HepG2 (cell line): ENCODE results near the gene SOCS1. TPM values are rescaled to one million over a fixed set of nuclear protein-coding genes. Genes with fewer than 3 reads are reported as not detected.

ENCODE experiments used
- ATAC-seq: fragments of 200-7000 bp; cut with Tn5 transposase; 3 replicates; pipeline ENCODE4 v1.9.1; 2020; ENCODE audit warnings: mild to moderate bottlenecking, moderate library complexity
- BruUV-seq: library from RNA; stranded (reverse); fragments of 400-500 nt; replicated peaks from 2 replicates; lab custom pipeline; 2021; lab: Mats Ljungman, UMichigan
- CTCF ChIA-PET: fragments of 300-600 bp; formaldehyde crosslinking; extraction: SDS; loops from one replicate; lab custom pipeline; 2021; ENCODE audit warnings: low total read pairs, inconsistent platforms, low intra/inter-chr PET ratio; lab: Yijun Ruan, JAX
- POLR2A ChIA-PET: fragments of 350-600 bp; sonication (Branson Sonifier 250); formaldehyde crosslinking; loops from one replicate; lab custom pipeline; 2020; ENCODE audit warnings: antibody characterized with exemption, inconsistent platforms; lab: Yijun Ruan, JAX
- DNase-seq: peaks from one replicate; pipeline ENCODE4 v3.0.0-alpha.2; 2015; ENCODE audit warnings: low spot score
- FAIRE-seq: peaks from 3 replicates; lab custom pipeline; 2011; peaks lifted over from hg19 to GRCh38; lab: Jason Lieb, UNC
- H2AFZ ChIP-seq: one replicate; pipeline ENCODE4 v1.6.1; 2011; ENCODE audit warnings: low read length, inconsistent platforms
- H3K27ac ChIP-seq: fragments of 300-600 bp; 3 replicates; pipeline ENCODE4 v1.8.0; 2011; ENCODE audit warnings: mixed run types, mild to moderate bottlenecking, mixed read lengths, low read length, inconsistent platforms; ENCODE audit not compliant: insufficient read depth; ENCODE audit errors: extremely low read length
- H3K27me3 ChIP-seq, 2 experiments: fragments of 200-600 bp in 1 of 2; 2 replicates in 1 of 2; 3 replicates in 1 of 2; pipeline versions ENCODE4 v1.6.0 to v1.8.0; 2011; ENCODE audit warnings: low read length in 2 of 2, mild to moderate bottlenecking in 2 of 2, moderate library complexity in 2 of 2, inconsistent platforms in 1 of 2; ENCODE audit not compliant: insufficient read depth in 2 of 2, control insufficient read depth in 1 of 2
- H3K36me3 ChIP-seq, 2 experiments: fragments of 200-600 bp in 1 of 2; replicated peaks in 1 of 2; 2 replicates in 1 of 2; 3 replicates in 1 of 2; pipeline versions ENCODE4 v1.5.1 to v1.8.0; 2011; ENCODE audit warnings: low read length in 2 of 2, inconsistent platforms in 1 of 2; ENCODE audit not compliant: insufficient read depth in 2 of 2, control insufficient read depth in 1 of 2
- H3K4me1 ChIP-seq: 2 replicates; pipeline ENCODE4 v1.5.1; 2012; ENCODE audit warnings: low read length, inconsistent platforms; ENCODE audit not compliant: insufficient read depth
- H3K4me2 ChIP-seq: 2 replicates; pipeline ENCODE4 v1.6.0; 2011; ENCODE audit warnings: low read depth, low read length, inconsistent platforms
- H3K4me3 ChIP-seq, 3 experiments: fragments of 200-600 bp in 1 of 3; sonication (generic), shearing (Covaris generic) in 1 of 3; replicated peaks in 1 of 3; 2 replicates each; pipeline ENCODE4 v1.5.1; 2011 to 2016; ENCODE audit warnings: low read length in 3 of 3, inconsistent platforms in 2 of 3, low read depth in 2 of 3, mild to moderate bottlenecking in 2 of 3, control low read depth in 1 of 3, mixed read lengths in 1 of 3; ENCODE audit not compliant: insufficient read depth in 1 of 3
- H3K79me2 ChIP-seq: one replicate; pipeline ENCODE4 v1.6.1; 2011; ENCODE audit warnings: low read length, inconsistent platforms; ENCODE audit not compliant: insufficient read depth
- H3K9ac ChIP-seq: 2 replicates; pipeline ENCODE4 v1.6.0; 2011; ENCODE audit warnings: mild to moderate bottlenecking, low read depth, low read length, inconsistent platforms; ENCODE audit not compliant: insufficient read depth
- H3K9me3 ChIP-seq: 2 replicates; pipeline ENCODE4 v1.5.1; 2012; ENCODE audit warnings: mild to moderate bottlenecking, low read length
- H4K20me1 ChIP-seq: 2 replicates; pipeline ENCODE4 v1.6.0; 2011; ENCODE audit warnings: inconsistent platforms, mild to moderate bottlenecking, low read length, moderate library complexity; ENCODE audit not compliant: insufficient read depth
- CSRNP2 ChIP-seq: sonication (generic); formaldehyde crosslinking; conservative IDR thresholded peaks from 2 replicates; pipeline ENCODE4 v1.8.0; 2022; ENCODE audit warnings: low read depth, missing genetic modification reagents
- DNMT3B ChIP-seq: conservative IDR thresholded peaks from 2 replicates; pipeline ENCODE4 v1.6.1; 2016; ENCODE audit warnings: missing biosample characterization, control low read depth
- EP300 ChIP-seq, 3 experiments: sonication (generic) in 1 of 3; formaldehyde crosslinking in 1 of 3; IDR thresholded peaks; 2 replicates each; pipeline versions ENCODE4 v1.5.1 to v1.6.1; 2011 to 2020; ENCODE audit warnings: low read depth in 2 of 3, low read length in 2 of 3, borderline replicate concordance in 1 of 3, improper control_type of control experiment in 1 of 3, mild to moderate bottlenecking in 1 of 3, missing genetic modification reagents in 1 of 3, moderate library complexity in 1 of 3
- FOXM1 ChIP-seq: sonication (generic); formaldehyde crosslinking; IDR thresholded peaks from 2 replicates; pipeline ENCODE4 v1.5.0; 2020; ENCODE audit warnings: missing genetic modification reagents
- HHEX ChIP-seq: IDR thresholded peaks from 2 replicates; pipeline ENCODE4 v1.6.1; 2016; ENCODE audit warnings: control low read depth
- HOXD1 ChIP-seq: sonication (generic); formaldehyde crosslinking; IDR thresholded peaks from 2 replicates; pipeline ENCODE4 v1.5.0; 2020; ENCODE audit warnings: missing genetic modification reagents
- MEIS1 ChIP-seq: sonication (generic); formaldehyde crosslinking; IDR thresholded peaks from 2 replicates; pipeline ENCODE4 v1.9.0; 2021; ENCODE audit warnings: mild to moderate bottlenecking, missing genetic modification reagents, moderate library complexity, borderline replicate concordance
- MTA1 ChIP-seq: sonication (generic); formaldehyde crosslinking; IDR thresholded peaks from 2 replicates; pipeline ENCODE4 v1.4.0; 2020; ENCODE audit warnings: missing genetic modification reagents, mild to moderate bottlenecking, borderline replicate concordance
- NCOR1 ChIP-seq: fragments of 200-600 bp; sonication (generic); IDR thresholded peaks from 2 replicates; pipeline ENCODE4 v1.7.0; 2017; ENCODE audit warnings: antibody characterized with exemption, low read length, borderline replicate concordance
- NR1H2 ChIP-seq: sonication (generic); formaldehyde crosslinking; IDR thresholded peaks from 2 replicates; pipeline ENCODE4 v1.8.1; 2022; ENCODE audit warnings: low read depth, missing genetic modification reagents, borderline replicate concordance
- NR2F1 ChIP-seq, 2 experiments: fragments of 450-650 bp in 1 of 2; formaldehyde crosslinking in 1 of 2; IDR thresholded peaks; 2 replicates each; pipeline versions ENCODE4 v1.5.0 to v1.6.1; 2016 to 2020; ENCODE audit warnings: mild to moderate bottlenecking in 1 of 2, missing compliant biosample characterization in 1 of 2, missing genetic modification reagents in 1 of 2, moderate library complexity in 1 of 2
- PPARG ChIP-seq: conservative IDR thresholded peaks from 2 replicates; pipeline ENCODE4 v1.6.1; 2016; ENCODE audit warnings: missing biosample characterization, missing genetic modification reagents
- RARA ChIP-seq: IDR thresholded peaks from 2 replicates; pipeline ENCODE4 v1.6.1; 2016; ENCODE audit warnings: missing genetic modification reagents, missing compliant biosample characterization
- RNF2 ChIP-seq: fragments of 450-650 bp; conservative IDR thresholded peaks from 2 replicates; pipeline ENCODE4 v1.6.1; 2016; ENCODE audit warnings: low read depth
- RXRB ChIP-seq: IDR thresholded peaks from 2 replicates; pipeline ENCODE4 v1.6.1; 2016; ENCODE audit warnings: borderline replicate concordance, missing genetic modification reagents, missing compliant biosample characterization
- SMARCE1 ChIP-seq: fragments of 450-650 bp; IDR thresholded peaks from 2 replicates; pipeline ENCODE4 v1.6.1; 2017; ENCODE audit warnings: borderline replicate concordance
- SP140L ChIP-seq: sonication (generic); formaldehyde crosslinking; IDR thresholded peaks from 2 replicates; pipeline ENCODE4 v1.4.0; 2020; ENCODE audit warnings: missing genetic modification reagents, borderline replicate concordance
- TERF1 ChIP-seq: sonication (generic); formaldehyde crosslinking; IDR thresholded peaks from 2 replicates; pipeline ENCODE4 v1.8.0; 2022; ENCODE audit warnings: mild to moderate bottlenecking, missing genetic modification reagents, moderate library complexity
- XBP1 ChIP-seq: sonication (generic); formaldehyde crosslinking; IDR thresholded peaks from 2 replicates; pipeline ENCODE4 v1.5.0; 2020; ENCODE audit warnings: missing genetic modification reagents
- ZNF12 ChIP-seq: sonication (generic); formaldehyde crosslinking; IDR thresholded peaks from 2 replicates; pipeline ENCODE4 v1.5.0; 2020; ENCODE audit warnings: missing genetic modification reagents
- ZNF333 ChIP-seq: sonication (generic); formaldehyde crosslinking; IDR thresholded peaks from 2 replicates; pipeline ENCODE4 v1.4.0; 2020; ENCODE audit warnings: mild to moderate bottlenecking, missing genetic modification reagents, borderline replicate concordance
- ZNF788 ChIP-seq: sonication (generic); formaldehyde crosslinking; IDR thresholded peaks from 2 replicates; pipeline ENCODE4 v1.5.0; 2020; ENCODE audit warnings: mild to moderate bottlenecking, missing genetic modification reagents, borderline replicate concordance
- WGBS: methylation state at CpG from one replicate; pipeline ENCODE4 v1.1.6; 2017; ENCODE audit warnings: low lambda C conversion rate; 5-methylcytosine and 5-hydroxymethylcytosine counted together
- in situ Hi-C: cut with HindIII; loops from 2 replicates; pipeline ENCODE4 v1.10.0; 2017; ENCODE audit warnings: low pct_unique_long_range_greater_than_20kb; ENCODE audit not compliant: extremely low pct_ligation_motif_present
- intact Hi-C: fragments of 100-400 bp; cut with micrococcal nuclease; formaldehyde crosslinking; loops from one replicate; pipeline ENCODE4 v1.10.0; 2022; ENCODE audit not compliant: unreplicated experiment
- polyA plus RNA-seq, 8 experiments: library from polyadenylated mRNA; depleted of rRNA in 3 of 8; stranded (reverse) in 7 of 8; unstranded in 1 of 8; fragments of >200 nt; fragmentation: Illumina TruSeq in 4 of 8; extraction: Trizol in 4 of 8; gene quantifications; 2 replicates each; pipeline versions ENCODE4 v1.2.1 to v1.2.3, GENCODE V29; 2011 to 2016; ENCODE audit warnings: low read depth in 4 of 8, missing spikeins in 1 of 8, mixed read lengths in 1 of 8; ENCODE audit not compliant: insufficient read depth in 1 of 8
- total RNA-seq, 5 experiments: library from RNA; depleted of rRNA; stranded (reverse); fragments of >200 nt; fragmentation: Illumina TruSeq; extraction: Trizol; gene quantifications; 2 replicates each; pipeline ENCODE4 v1.2.3, GENCODE V29; 2016; ENCODE audit warnings: low read depth in 1 of 5

The SOCS1 gene
- total and polyA plus RNA-seq, 2 of the 13 experiments (the other 11 are each of a cell fraction or from before 2014, with no cell fraction given): 5.3 to 6.3 TPM

- Histone ChIP-seq H2AFZ (no peak overlapping the region), H3K9me3 (peaks cover 7% of the 10 kb centered on the region), H3K79me2 (no peaks in the 10 kb centered on the region), H4K20me1 (no peaks in the 10 kb centered on the region), H3K27me3 (peaks cover 4 to 47% of the 10 kb centered on the region in 2 experiments), H3K9ac (no peak overlapping the region), H3K4me2 (peak overlapping the region; percentile 63), H3K27ac (no peak overlapping the region), H3K4me1 (peaks cover 46% of the 10 kb centered on the region), H3K36me3 (no peaks in the 10 kb centered on the region), H3K4me3 (peak overlapping the region in 1 of 3 experiments; percentile 38; a peak in 2 of 6 replicates)
- FAIRE-seq (peak; percentile 66), DNase-seq (peak; percentile 53), ATAC-seq (peak; percentile 73)
- in situ Hi-C loops: no loop called here
- CTCF ChIA-PET: no interaction called here
- no TSS peak for BruUV-seq
- intact Hi-C loops: no loop called here
- 14% methylated on average over 13 of the region's 13 CpGs for WGBS
- POLR2A ChIA-PET: interaction anchor here (0.5 to 2.4 kb wide), 13 partner anchors 9 to 628 kb away, joined by 3 to 22 read pairs (median 3); partner anchors contain the start of genes DEXI and SOCS1
- TF ChIP-seq FOXM1 (CRISPR knock-in tag) (no peak), NR1H2 (CRISPR knock-in tag) (no peak), RXRB (CRISPR knock-in tag) (peak; percentile 66), EP300 (IDR thresholded peaks at IDR 0.05; ENCODE audit: low read depth in 2 of 2, low read length in 2 of 2) (peak in 1 of 2 experiments; percentile 7; a peak in 1 of 4 replicates), EP300 (CRISPR knock-in tag; IDR thresholded peaks at IDR 0.05; ENCODE audit: borderline replicate concordance) (no peak), DNMT3B (CRISPR knock-in tag) (peak; percentile 77; the same call in 1 of the 2 replicates), ZNF333 (CRISPR knock-in tag) (no peak), PPARG (peak; percentile 70; the same call in 1 of the 2 replicates), TERF1 (CRISPR knock-in tag) (peak; percentile 61; the same call in 1 of the 2 replicates), CSRNP2 (CRISPR knock-in tag) (no peak), NCOR1 (peak; percentile 42; the same call in 1 of the 2 replicates), XBP1 (CRISPR knock-in tag) (no peak), RNF2 (no peak), HOXD1 (CRISPR knock-in tag) (0 out of 2 replicates have a peak, but pooled peaks have one; percentile 50), MEIS1 (CRISPR knock-in tag) (no peak; the same call in 1 of the 2 replicates), ZNF788 (CRISPR knock-in tag) (peak; percentile 44; the same call in 1 of the 2 replicates), ZNF12 (peak; percentile 30; the same call in 1 of the 2 replicates), SMARCE1 (no peak), HHEX (peak; percentile 42; the same call in 1 of the 2 replicates), MTA1 (no peak), RARA (CRISPR knock-in tag) (peak; percentile 48; the same call in 1 of the 2 replicates), SP140L (CRISPR knock-in tag) (no peak), NR2F1 (CRISPR knock-in tag; IDR thresholded peaks at IDR 0.05) (peak; percentile 6 to 56; a peak in 2 of 4 replicates)
These were observed 50.0 kb downstream of the SOCS1 start for GRCh38 chr16:11205754-11206581.
